Mammary epithelial cell (primary cell): ENCODE data around the gene GMEB2.

ENCODE experiments used
- EZH2 ChIP-seq: IDR thresholded peaks from 2 replicates; pipeline ENCODE4 v1.6.1; 2012; ENCODE audit warnings: low read length, inconsistent platforms, borderline replicate concordance
- TF ChIP-seq, protein P1 (sequence below), 2 donors: IDR thresholded peaks in 1 of 2; conservative IDR thresholded peaks in 1 of 2; 2 replicates each; pipeline ENCODE4 v1.5.1; 2011 to 2012; ENCODE audit warnings: inconsistent platforms in 2 of 2, low read length in 2 of 2, mild to moderate bottlenecking in 2 of 2, control low read depth in 1 of 2, low read depth in 1 of 2; ENCODE audit not compliant: insufficient read depth in 1 of 2; ENCODE audit errors: extremely low read depth in 1 of 2

DNA sequence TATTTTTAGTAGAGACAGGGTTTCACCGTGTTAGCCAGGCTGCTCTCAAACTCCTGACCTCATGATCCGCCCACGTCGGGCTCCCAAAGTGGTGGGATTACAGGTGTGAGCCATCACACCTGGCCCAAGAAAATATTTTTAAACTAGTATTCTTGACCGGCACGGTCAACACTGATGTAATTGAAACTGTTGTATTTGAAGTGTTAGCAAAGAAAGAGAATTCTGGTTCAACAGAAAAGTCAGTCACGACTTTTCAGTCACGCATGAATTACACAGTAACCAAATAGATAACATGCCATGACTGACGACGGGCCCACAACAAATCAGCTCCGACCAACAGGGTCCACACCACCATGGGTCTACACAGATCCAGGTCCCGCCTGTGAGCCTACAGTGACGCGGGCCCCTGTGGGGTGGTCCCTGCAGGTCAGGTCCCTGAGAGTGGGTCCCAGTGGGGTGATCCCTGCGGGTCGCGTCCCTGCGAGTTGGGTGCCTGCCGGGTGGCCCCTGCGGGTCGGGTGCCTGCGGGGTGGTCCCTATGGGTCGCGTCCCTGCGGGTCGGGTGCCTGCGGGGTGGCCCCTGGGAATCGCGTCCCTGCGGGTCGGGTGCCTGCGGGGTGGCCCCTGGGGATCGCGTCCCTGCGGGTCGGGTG is 1.0 kb downstream of the GMEB2 start:
- TF ChIP-seq, protein P1, sequence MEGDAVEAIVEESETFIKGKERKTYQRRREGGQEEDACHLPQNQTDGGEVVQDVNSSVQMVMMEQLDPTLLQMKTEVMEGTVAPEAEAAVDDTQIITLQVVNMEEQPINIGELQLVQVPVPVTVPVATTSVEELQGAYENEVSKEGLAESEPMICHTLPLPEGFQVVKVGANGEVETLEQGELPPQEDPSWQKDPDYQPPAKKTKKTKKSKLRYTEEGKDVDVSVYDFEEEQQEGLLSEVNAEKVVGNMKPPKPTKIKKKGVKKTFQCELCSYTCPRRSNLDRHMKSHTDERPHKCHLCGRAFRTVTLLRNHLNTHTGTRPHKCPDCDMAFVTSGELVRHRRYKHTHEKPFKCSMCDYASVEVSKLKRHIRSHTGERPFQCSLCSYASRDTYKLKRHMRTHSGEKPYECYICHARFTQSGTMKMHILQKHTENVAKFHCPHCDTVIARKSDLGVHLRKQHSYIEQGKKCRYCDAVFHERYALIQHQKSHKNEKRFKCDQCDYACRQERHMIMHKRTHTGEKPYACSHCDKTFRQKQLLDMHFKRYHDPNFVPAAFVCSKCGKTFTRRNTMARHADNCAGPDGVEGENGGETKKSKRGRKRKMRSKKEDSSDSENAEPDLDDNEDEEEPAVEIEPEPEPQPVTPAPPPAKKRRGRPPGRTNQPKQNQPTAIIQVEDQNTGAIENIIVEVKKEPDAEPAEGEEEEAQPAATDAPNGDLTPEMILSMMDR (conservative IDR thresholded peaks at IDR 0.05 in 1 of 2, IDR thresholded peaks at IDR 0.05 in 1 of 2; ENCODE audit: extremely low read depth in 1 of 2, insufficient read depth in 1 of 2, low read depth in 1 of 2, low read length in 2 of 2), result no peak
- no peak for TF ChIP-seq EZH2
